Measurements from ENCODE around the gene GGA3. TPM values are rescaled to one million over a fixed set of nuclear protein-coding genes. Genes with fewer than 3 reads are reported as not detected.

Gene GGA3
- total RNA-seq, 1 experiment from 2014 or later: 37.5 TPM

- peaks cover 15% of the 10 kb centered on the region; the same call in 1 of the 2 replicates for H3F3A ChIP-seq (ENCODE audit: insufficient read depth, low read depth)
- no peaks in the 10 kb centered on the region for H3K27me3 ChIP-seq (ENCODE audit: insufficient read depth, low read depth)
- H3K9me2 ChIP-seq (ENCODE audit: insufficient read depth): no peaks in the 10 kb centered on the region
- H3K27ac ChIP-seq: no peak overlapping the region
- H3K4me1 ChIP-seq (replicated peaks; ENCODE audit: insufficient read depth): no peaks in the 10 kb centered on the region
- no peaks in the 10 kb centered on the region for H3K9me3 ChIP-seq (ENCODE audit: insufficient read depth, low read depth)
- BruUV-seq (replicated peaks): no TSS peak
- POLR2A ChIA-PET (ENCODE audit: unreplicated experiment): no interaction called here
- intact Hi-C loops (cut with micrococcal nuclease; ENCODE audit: unreplicated experiment): no loop called here
- 0 out of 2 replicates have a peak, but pooled peaks cover 9% of the 10 kb centered on the region for H3K36me3 ChIP-seq (ENCODE audit: low read depth)
- no peak overlapping the region for H2AFZ ChIP-seq
- H3K4me2 ChIP-seq: no peak overlapping the region
- no peaks in the 10 kb centered on the region for H3K79me2 ChIP-seq (ENCODE audit: low read depth)
- no peak overlapping the region for H3K4me3 ChIP-seq
- CTCF ChIA-PET: no interaction called here
- no peak for TF ChIP-seq EZH2 (IDR thresholded peaks at IDR 0.05; ENCODE audit: low read depth)
- TF ChIP-seq CTCF (conservative IDR thresholded peaks at IDR 0.05): no peak
- 0 out of 2 replicates have a peak, but pooled peaks cover 3% of the 10 kb centered on the region for H4K20me1 ChIP-seq (ENCODE audit: insufficient read depth)
- DNase-seq: no peak
Measured at GRCh38 chr17:75241502-75241901, 19.9 kb downstream of the GGA3 start.

GRCh38 chr17:75241143-75241430 is 20.3 kb downstream of the GGA3 start:
- POLR2A ChIA-PET (ENCODE audit: unreplicated experiment): no interaction called here
- peaks cover 19% of the 10 kb centered on the region; the same call in 1 of the 2 replicates for H3F3A ChIP-seq (ENCODE audit: insufficient read depth, low read depth)
- 0 out of 2 replicates have a peak, but pooled peaks cover 3% of the 10 kb centered on the region for H4K20me1 ChIP-seq (ENCODE audit: insufficient read depth)
- H3K9me3 ChIP-seq (ENCODE audit: insufficient read depth, low read depth): no peaks in the 10 kb centered on the region
- intact Hi-C loops (cut with micrococcal nuclease; ENCODE audit: unreplicated experiment): no loop called here
- no peak overlapping the region for H2AFZ ChIP-seq
- H3K36me3 ChIP-seq (ENCODE audit: low read depth): 0 out of 2 replicates have a peak, but pooled peaks cover 7% of the 10 kb centered on the region
- H3K79me2 ChIP-seq (ENCODE audit: low read depth): no peaks in the 10 kb centered on the region
- BruUV-seq (replicated peaks): no TSS peak
- H3K27ac ChIP-seq: no peak overlapping the region
- DNase-seq: no peak
- H3K4me1 ChIP-seq (replicated peaks; ENCODE audit: insufficient read depth): no peaks in the 10 kb centered on the region
- H3K27me3 ChIP-seq (ENCODE audit: insufficient read depth, low read depth): no peaks in the 10 kb centered on the region
- TF ChIP-seq CTCF (conservative IDR thresholded peaks at IDR 0.05) (no peak), EZH2 (IDR thresholded peaks at IDR 0.05; ENCODE audit: low read depth) (no peak)
- CTCF ChIA-PET: interaction anchor here (0.6 kb wide), 1 partner anchor 232 kb away, joined by 8 read pairs; no protein-coding TSS in a partner anchor
- H3K9me2 ChIP-seq (ENCODE audit: insufficient read depth): no peaks in the 10 kb centered on the region
- H3K4me3 ChIP-seq: no peak overlapping the region
- H3K4me2 ChIP-seq: no peak overlapping the region

GRCh38 chr17:75240394-75241142 is 20.8 kb downstream of the GGA3 start:
- 0 out of 2 replicates have a peak, but pooled peaks cover 4% of the 10 kb centered on the region for H3K36me3 ChIP-seq (ENCODE audit: low read depth)
- no peaks in the 10 kb centered on the region for H3K27me3 ChIP-seq (ENCODE audit: insufficient read depth, low read depth)
- intact Hi-C loops (cut with micrococcal nuclease; ENCODE audit: unreplicated experiment): no loop called here
- no peak overlapping the region for H2AFZ ChIP-seq
- H3K9me3 ChIP-seq (ENCODE audit: insufficient read depth, low read depth): no peaks in the 10 kb centered on the region
- H3K4me1 ChIP-seq (replicated peaks; ENCODE audit: insufficient read depth): no peaks in the 10 kb centered on the region
- no peaks in the 10 kb centered on the region for H3K9me2 ChIP-seq (ENCODE audit: insufficient read depth)
- H4K20me1 ChIP-seq (ENCODE audit: insufficient read depth): 0 out of 2 replicates have a peak, but pooled peaks cover 3% of the 10 kb centered on the region
- ChIA-PET CTCF (interaction anchor here (0.6 kb wide), 2 partner anchors 42 to 232 kb away, joined by 6 to 8 read pairs; no protein-coding TSS in a partner anchor), POLR2A (ENCODE audit: unreplicated experiment) (interaction anchor here (0.6 kb wide), 1 partner anchor 180 kb away, joined by 8 read pairs; no protein-coding TSS in a partner anchor)
- no TSS peak for BruUV-seq (replicated peaks)
- DNase-seq: peak in 1 of 2 experiments; percentile 37
- no peak overlapping the region for H3K4me2 ChIP-seq
- no peak overlapping the region for H3K27ac ChIP-seq
- TF ChIP-seq EZH2 (IDR thresholded peaks at IDR 0.05; ENCODE audit: low read depth): no peak
- TF ChIP-seq CTCF (conservative IDR thresholded peaks at IDR 0.05): peak; percentile 62; the same call in 1 of the 2 replicates
- no peaks in the 10 kb centered on the region for H3K79me2 ChIP-seq (ENCODE audit: low read depth)
- H3F3A ChIP-seq (ENCODE audit: insufficient read depth, low read depth): peaks cover 25% of the 10 kb centered on the region; the same call in 1 of the 2 replicates
- no peak overlapping the region for H3K4me3 ChIP-seq
